ENCODE measurements around the gene HDAC3.
A peak's percentile ranks its signal among the peaks of the same experiment; 100 is the strongest.

HDAC3 gene

DNA sequence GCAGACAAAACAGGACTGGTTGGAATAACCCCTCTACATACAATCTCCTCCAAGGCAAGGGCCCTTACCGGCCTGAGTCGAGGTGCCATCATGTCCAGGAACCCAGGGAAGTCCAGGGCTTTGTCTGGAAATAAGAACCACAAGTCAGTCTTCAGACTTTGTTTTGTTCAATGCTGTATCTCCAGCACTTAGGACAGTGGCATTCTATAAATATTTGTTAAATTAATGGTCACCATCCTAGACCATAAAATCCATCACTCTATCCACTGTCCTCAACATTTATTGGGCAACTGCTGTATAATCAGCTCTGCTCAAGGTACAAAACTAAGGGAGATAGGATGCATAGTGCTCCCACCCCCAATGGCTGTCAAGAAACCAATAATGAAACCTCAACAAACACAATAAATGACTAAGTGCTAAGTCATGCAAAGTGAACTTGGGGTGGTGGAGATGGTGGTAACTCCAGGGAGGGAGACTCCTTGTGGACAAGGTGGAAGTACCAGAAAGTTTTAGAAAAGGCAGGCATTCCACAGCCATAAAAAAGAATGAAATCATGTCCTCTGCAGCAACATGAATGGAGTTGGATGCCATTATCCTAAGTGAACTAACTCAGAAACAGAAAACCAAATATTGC lies 5.1 kb upstream of the HDAC3 start:
- H3K4me3 ChIP-seq (replicated peaks in 1 of 2; ENCODE audit: low read depth in 2 of 2, low read length in 2 of 2), result no peak overlapping the region
- TF ChIP-seq, protein P1, sequence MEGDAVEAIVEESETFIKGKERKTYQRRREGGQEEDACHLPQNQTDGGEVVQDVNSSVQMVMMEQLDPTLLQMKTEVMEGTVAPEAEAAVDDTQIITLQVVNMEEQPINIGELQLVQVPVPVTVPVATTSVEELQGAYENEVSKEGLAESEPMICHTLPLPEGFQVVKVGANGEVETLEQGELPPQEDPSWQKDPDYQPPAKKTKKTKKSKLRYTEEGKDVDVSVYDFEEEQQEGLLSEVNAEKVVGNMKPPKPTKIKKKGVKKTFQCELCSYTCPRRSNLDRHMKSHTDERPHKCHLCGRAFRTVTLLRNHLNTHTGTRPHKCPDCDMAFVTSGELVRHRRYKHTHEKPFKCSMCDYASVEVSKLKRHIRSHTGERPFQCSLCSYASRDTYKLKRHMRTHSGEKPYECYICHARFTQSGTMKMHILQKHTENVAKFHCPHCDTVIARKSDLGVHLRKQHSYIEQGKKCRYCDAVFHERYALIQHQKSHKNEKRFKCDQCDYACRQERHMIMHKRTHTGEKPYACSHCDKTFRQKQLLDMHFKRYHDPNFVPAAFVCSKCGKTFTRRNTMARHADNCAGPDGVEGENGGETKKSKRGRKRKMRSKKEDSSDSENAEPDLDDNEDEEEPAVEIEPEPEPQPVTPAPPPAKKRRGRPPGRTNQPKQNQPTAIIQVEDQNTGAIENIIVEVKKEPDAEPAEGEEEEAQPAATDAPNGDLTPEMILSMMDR (IDR thresholded peaks at IDR 0.05; ENCODE audit: low read depth, low read length), result peak; percentile 43
- peak; percentile 54 to 75 for DNase-seq (ENCODE audit: low read depth in 2 of 2)

DNA sequence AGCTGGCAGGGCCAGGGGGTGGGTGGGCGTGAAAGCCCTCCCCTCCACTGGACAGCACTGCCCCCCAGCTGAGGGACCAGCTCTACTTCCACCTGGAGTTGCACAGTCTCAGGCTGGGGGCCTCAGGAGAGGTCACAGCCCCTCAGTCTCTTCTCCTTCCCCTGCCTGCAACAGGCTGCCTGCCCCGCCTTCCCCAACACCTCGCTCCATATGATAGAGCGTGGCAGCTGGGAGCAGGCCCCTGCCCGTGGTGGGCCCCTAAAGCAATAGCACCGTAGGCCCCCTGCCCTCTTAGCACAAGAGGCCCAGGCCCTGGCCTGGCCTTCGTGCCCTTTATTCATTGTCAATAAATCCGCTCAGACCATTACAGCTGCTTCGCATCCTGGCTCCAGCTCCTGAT lies 4.0 kb upstream of the HDAC3 start:
- no peak overlapping the region for H3K4me3 ChIP-seq (replicated peaks in 1 of 2; ENCODE audit: low read depth in 2 of 2, low read length in 2 of 2)
- TF ChIP-seq, protein P1 (IDR thresholded peaks at IDR 0.05; ENCODE audit: low read depth, low read length), result no peak
- no peak for DNase-seq (ENCODE audit: low read depth in 2 of 2)

DNA sequence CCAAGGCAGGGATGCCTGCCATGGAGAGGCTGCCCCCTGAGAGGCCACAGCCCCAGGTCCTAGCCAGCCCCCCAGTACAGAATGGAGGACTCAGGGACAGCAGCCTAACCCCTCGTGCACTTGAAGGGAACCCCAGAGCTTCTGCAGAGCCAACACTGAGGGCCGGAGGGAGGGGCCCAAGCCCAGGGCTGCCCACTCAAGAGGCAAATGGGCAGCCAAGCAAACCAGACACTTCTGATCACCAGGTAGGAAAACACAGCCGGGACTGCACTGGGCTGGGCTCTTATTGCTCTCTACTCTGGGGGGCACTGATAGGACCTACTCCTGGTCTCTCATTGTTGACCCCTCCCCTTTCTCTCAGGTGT lies 3.4 kb upstream of the HDAC3 start:
- H3K4me3 ChIP-seq (replicated peaks in 1 of 2; ENCODE audit: low read depth in 2 of 2, low read length in 2 of 2), result no peak overlapping the region
- TF ChIP-seq, protein P1 (IDR thresholded peaks at IDR 0.05; ENCODE audit: low read depth, low read length), result no peak
- no peak for DNase-seq (ENCODE audit: low read depth in 2 of 2)

DNA sequence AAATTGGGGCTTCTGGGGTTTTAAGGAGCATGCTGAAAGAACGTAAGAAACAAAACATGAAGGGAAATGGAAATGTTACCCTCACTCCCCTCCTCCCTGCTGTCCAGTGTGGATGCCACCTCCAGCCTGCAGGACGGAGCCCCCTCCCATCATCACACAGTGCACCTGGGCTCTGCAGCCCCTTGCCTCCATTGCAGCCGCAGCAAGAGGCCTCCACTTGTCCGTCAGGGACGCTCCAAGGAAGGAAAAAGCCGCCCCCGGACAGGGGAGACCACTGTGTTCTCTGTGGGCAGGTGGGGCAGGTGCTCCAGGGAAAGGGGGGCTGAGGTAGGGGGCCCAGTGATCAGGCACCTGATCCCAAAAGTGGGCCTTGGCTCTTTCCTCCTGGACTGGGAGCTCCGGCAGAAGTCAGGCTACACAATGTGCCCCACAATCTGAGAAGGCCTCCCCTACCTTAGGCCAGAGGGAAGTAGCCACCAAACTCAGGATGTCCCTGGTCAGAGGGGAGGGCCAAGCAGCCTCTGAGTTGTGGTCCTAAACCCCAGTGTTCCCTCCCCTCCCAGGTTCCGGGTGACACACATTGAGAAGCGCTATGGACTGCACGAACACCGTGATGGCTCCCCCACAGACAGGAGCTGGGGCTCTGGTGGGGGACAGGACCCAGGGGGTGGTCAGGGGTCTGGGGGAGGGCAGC lies 2.9 kb upstream of the HDAC3 start:
- TF ChIP-seq, protein P1 (IDR thresholded peaks at IDR 0.05; ENCODE audit: low read depth, low read length), result no peak
- no peak overlapping the region for H3K4me3 ChIP-seq (replicated peaks in 1 of 2; ENCODE audit: low read depth in 2 of 2, low read length in 2 of 2)
- no peak for DNase-seq (ENCODE audit: low read depth in 2 of 2)

DNA sequence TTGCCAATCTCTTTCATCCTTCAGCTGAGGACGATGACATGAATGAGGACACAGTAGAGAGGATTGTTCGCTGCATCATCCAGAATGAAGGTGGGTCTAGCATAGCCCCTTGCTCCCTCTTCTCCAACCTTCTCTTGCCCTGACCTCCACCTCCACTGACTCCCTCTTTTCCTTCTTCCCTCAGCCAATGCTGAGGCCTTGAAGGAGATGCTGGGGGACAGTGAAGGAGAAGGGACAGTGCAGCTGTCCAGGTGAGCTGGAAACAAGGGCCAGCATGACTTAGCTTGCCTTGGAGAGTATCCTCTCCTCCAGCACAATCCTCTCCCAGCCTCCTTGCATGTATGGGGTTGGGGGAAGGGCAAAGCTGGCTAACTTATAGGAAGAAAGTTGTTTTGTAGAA lies 2.1 kb upstream of the HDAC3 start:
- H3K4me3 ChIP-seq (replicated peaks in 1 of 2; ENCODE audit: low read depth in 2 of 2, low read length in 2 of 2), result no peak overlapping the region
- no peak for DNase-seq (ENCODE audit: low read depth in 2 of 2)
- TF ChIP-seq, protein P1 (IDR thresholded peaks at IDR 0.05; ENCODE audit: low read depth, low read length), result no peak

DNA sequence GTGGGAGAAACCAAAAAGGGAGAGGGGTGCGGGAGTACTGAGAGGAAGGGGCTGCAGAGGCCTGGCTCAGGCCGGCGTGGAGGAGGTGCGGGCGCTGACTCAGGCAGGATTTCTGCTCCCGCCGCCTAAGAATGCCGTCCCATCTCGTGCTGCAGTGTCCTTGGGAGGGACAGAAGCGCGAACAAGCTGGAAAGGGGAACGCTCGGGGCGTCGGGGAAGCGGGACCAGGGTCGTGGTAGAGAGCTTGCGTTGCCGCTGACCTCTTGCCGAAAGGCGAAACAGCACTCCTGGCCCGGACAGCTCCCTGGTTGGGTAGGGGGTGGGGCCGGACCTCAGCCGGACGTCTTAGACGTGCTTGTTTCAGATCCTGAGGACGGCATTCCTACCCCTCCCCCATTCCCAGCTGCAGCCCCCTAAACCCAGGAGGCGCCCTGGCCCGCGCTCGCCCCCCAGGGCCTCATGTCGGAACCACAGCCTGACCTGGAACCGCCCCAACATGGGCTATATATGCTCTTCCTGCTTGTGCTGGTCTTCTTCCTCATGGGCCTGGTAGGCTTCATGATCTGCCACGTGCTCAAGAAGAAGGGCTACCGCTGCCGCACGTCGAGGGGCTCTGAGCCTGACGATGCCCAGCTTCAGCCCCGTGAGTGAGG lies 1.2 kb upstream of the HDAC3 start:
- peak overlapping the region; percentile 90 to 95 for H3K4me3 ChIP-seq (replicated peaks in 1 of 2; ENCODE audit: low read depth in 2 of 2, low read length in 2 of 2)
- TF ChIP-seq, protein P1 (IDR thresholded peaks at IDR 0.05; ENCODE audit: low read depth, low read length), result peak; percentile 41
- DNase-seq (ENCODE audit: low read depth in 2 of 2), result peak; percentile 56 to 60
